ENCODE measurements around the gene AFF2.
"Not testable (repeated sequence)": the region's sequence is repeated elsewhere in the genome, so short reads cannot be mapped to it uniquely, and the experiment has no call there.

The AFF2 gene

GRCh38 chrX:148823986-148824385 is 323.6 kb downstream of the AFF2 start:
- no peak for DNase-seq (ENCODE audit: low read depth in 1 of 2, low spot score in 1 of 2)

GRCh38 chrX:148825696-148826095 is 325.3 kb downstream of the AFF2 start:
- DNase-seq (ENCODE audit: low read depth in 1 of 2, low spot score in 1 of 2) = no peak

GRCh38 chrX:148836741-148837140 is 336.3 kb downstream of the AFF2 start:
- DNase-seq (ENCODE audit: low read depth in 1 of 2, low spot score in 1 of 2) = no peak

- DNase-seq (ENCODE audit: low read depth in 1 of 2, low spot score in 1 of 2) = no peak
Observed at GRCh38 chrX:148850631-148851030, 350.2 kb downstream of the AFF2 start.

- no peak for DNase-seq (ENCODE audit: low read depth in 1 of 2, low spot score in 1 of 2)
Observed at GRCh38 chrX:148854306-148854705, 353.9 kb downstream of the AFF2 start.

GRCh38 chrX:148856505-148856904 is 356.1 kb downstream of the AFF2 start:
- no peak for DNase-seq (ENCODE audit: low read depth in 1 of 2, low spot score in 1 of 2)

GRCh38 chrX:148865277-148866210 is 365.1 kb downstream of the AFF2 start:
- no peak for DNase-seq (ENCODE audit: low read depth in 1 of 2, low spot score in 1 of 2)

- no peak for DNase-seq (ENCODE audit: low read depth in 1 of 2, low spot score in 1 of 2)
Observed at GRCh38 chrX:148867596-148867995, 367.2 kb downstream of the AFF2 start.

- no peak for DNase-seq (ENCODE audit: low read depth in 1 of 2, low spot score in 1 of 2)
Observed at GRCh38 chrX:148871422-148872160, 371.2 kb downstream of the AFF2 start.

GRCh38 chrX:148872161-148872535 is 371.7 kb downstream of the AFF2 start:
- no peak for DNase-seq (ENCODE audit: low read depth in 1 of 2, low spot score in 1 of 2)

GRCh38 chrX:148872881-148873280 is 372.5 kb downstream of the AFF2 start:
- DNase-seq (ENCODE audit: low read depth in 1 of 2, low spot score in 1 of 2) = no peak

- DNase-seq (ENCODE audit: low read depth in 1 of 2, low spot score in 1 of 2) = no peak
Observed at GRCh38 chrX:148874636-148875246, 374.3 kb downstream of the AFF2 start.

- no peak for DNase-seq (ENCODE audit: low read depth in 1 of 2, low spot score in 1 of 2)
Observed at GRCh38 chrX:148878371-148878770, 378.0 kb downstream of the AFF2 start.

GRCh38 chrX:148885203-148885602 is 384.8 kb downstream of the AFF2 start:
- DNase-seq (ENCODE audit: low read depth in 1 of 2, low spot score in 1 of 2) = no peak

GRCh38 chrX:148893395-148893794 is 393.0 kb downstream of the AFF2 start:
- DNase-seq (ENCODE audit: low read depth in 1 of 2, low spot score in 1 of 2) = no peak

GRCh38 chrX:148902581-148902980 is 402.2 kb downstream of the AFF2 start:
- DNase-seq (ENCODE audit: low read depth in 1 of 2, low spot score in 1 of 2) = no peak

GRCh38 chrX:148903176-148903575 is 402.8 kb downstream of the AFF2 start:
- DNase-seq (ENCODE audit: low read depth in 1 of 2, low spot score in 1 of 2) = no peak

GRCh38 chrX:148904421-148905111 is 404.1 kb downstream of the AFF2 start:
- no peak for DNase-seq (ENCODE audit: low read depth in 1 of 2, low spot score in 1 of 2)

- no peak for DNase-seq (ENCODE audit: low read depth in 1 of 2, low spot score in 1 of 2)
Observed at GRCh38 chrX:148905400-148905799, 405.0 kb downstream of the AFF2 start.

- not testable (repeated sequence) for DNase-seq (ENCODE audit: low read depth in 1 of 2, low spot score in 1 of 2)
Observed at GRCh38 chrX:148906628-148907027, 406.2 kb downstream of the AFF2 start.

- DNase-seq (ENCODE audit: low read depth in 1 of 2, low spot score in 1 of 2) = no peak
Observed at GRCh38 chrX:148909758-148910157, 409.3 kb downstream of the AFF2 start.

Data from activated T-helper 1 cell treated with anti-CD3 and anti-CD28 coated beads, Interleukin-2, amount 50 U/mL, for 16 hours (primary cell).